ENCODE data around the gene CEP63. TPM values are rescaled to one million over a fixed set of nuclear protein-coding genes. Genes with fewer than 3 reads are reported as not detected.

CEP63 gene
- polyA plus RNA-seq, 1 donor from 2014 or later = 14.1 TPM

GRCh38 chr3:134562055-134562454 is 76.2 kb downstream of the CEP63 start:
- no peak overlapping the region for H3K4me3 ChIP-seq (ENCODE audit: low read length)
- no peaks in the 10 kb centered on the region for H3K79me2 ChIP-seq (replicated peaks; ENCODE audit: insufficient read depth, low read length)
- peaks cover 5% of the 10 kb centered on the region for H3K36me3 ChIP-seq (ENCODE audit: insufficient read depth, low read length)
- no peak overlapping the region for H3K27ac ChIP-seq (ENCODE audit: low read length)
- no peak overlapping the region for H3K9ac ChIP-seq (ENCODE audit: low read length)
- H3K9me2 ChIP-seq (ENCODE audit: insufficient read depth, low read length) = no peaks in the 10 kb centered on the region
- no peak for TF ChIP-seq POLR2AphosphoS5 (IDR thresholded peaks at IDR 0.05)
- no peak for TF ChIP-seq EZH2 (IDR thresholded peaks at IDR 0.05; ENCODE audit: borderline replicate concordance, insufficient read depth, low read length, poor library complexity, severe bottlenecking)
- TF ChIP-seq REST (IDR thresholded peaks at IDR 0.05; ENCODE audit: borderline replicate concordance) = no peak
- H3K27me3 ChIP-seq (ENCODE audit: insufficient read depth, low read depth, low read length) = no peaks in the 10 kb centered on the region
- H2AFZ ChIP-seq (ENCODE audit: low read depth, low read length) = no peak overlapping the region
- H3K9me3 ChIP-seq (ENCODE audit: low read length) = no peaks in the 10 kb centered on the region
- no peaks in the 10 kb centered on the region for H4K20me1 ChIP-seq (ENCODE audit: insufficient read depth)
- H3K4me2 ChIP-seq (ENCODE audit: low read length) = no peak overlapping the region
- no peaks in the 10 kb centered on the region for H3F3A ChIP-seq (ENCODE audit: insufficient read depth, low read length, poor library complexity, severe bottlenecking)

GRCh38 chr3:134563601-134564000 is 77.7 kb downstream of the CEP63 start:
- H3K9me2 ChIP-seq (ENCODE audit: insufficient read depth, low read length) = no peaks in the 10 kb centered on the region

More at GRCh38 chr3:134563601-134564000, 77.7 kb downstream of the CEP63 start:
- Histone ChIP-seq H3K9me3 (ENCODE audit: low read length) (no peaks in the 10 kb centered on the region), H3K4me3 (ENCODE audit: low read length) (no peak overlapping the region), H3K36me3 (ENCODE audit: insufficient read depth, low read length) (peaks cover 5% of the 10 kb centered on the region), H3K79me2 (replicated peaks; ENCODE audit: insufficient read depth, low read length) (no peaks in the 10 kb centered on the region), H4K20me1 (ENCODE audit: insufficient read depth) (no peaks in the 10 kb centered on the region), H3F3A (ENCODE audit: insufficient read depth, low read length, poor library complexity, severe bottlenecking) (no peaks in the 10 kb centered on the region), H3K27ac (ENCODE audit: low read length) (no peak overlapping the region), H3K27me3 (ENCODE audit: insufficient read depth, low read depth, low read length) (no peaks in the 10 kb centered on the region), H3K4me2 (ENCODE audit: low read length) (no peak overlapping the region), H3K9ac (ENCODE audit: low read length) (no peak overlapping the region), H2AFZ (ENCODE audit: low read depth, low read length) (no peak overlapping the region)
- TF ChIP-seq REST (IDR thresholded peaks at IDR 0.05; ENCODE audit: borderline replicate concordance) (no peak), CTCF (IDR thresholded peaks at IDR 0.05; ENCODE audit: poor library complexity, severe bottlenecking) (no peak), SMC3 (conservative IDR thresholded peaks at IDR 0.05; ENCODE audit: poor library complexity) (no peak), TAF1 (IDR thresholded peaks at IDR 0.05; ENCODE audit: low read depth) (no peak), RAD21 (conservative IDR thresholded peaks at IDR 0.05) (no peak), MXI1 (conservative IDR thresholded peaks at IDR 0.05; ENCODE audit: poor library complexity, severe bottlenecking) (no peak), EZH2 (IDR thresholded peaks at IDR 0.05; ENCODE audit: borderline replicate concordance, insufficient read depth, low read length, poor library complexity, severe bottlenecking) (no peak), EP300 (conservative IDR thresholded peaks at IDR 0.05; ENCODE audit: poor library complexity, severe bottlenecking) (no peak), POLR2AphosphoS5 (IDR thresholded peaks at IDR 0.05) (no peak)
